MG63 (cell line): ENCODE results near the gene CYTH2. TPM values are rescaled to one million over a fixed set of nuclear protein-coding genes. Genes with fewer than 3 reads are reported as not detected.
A peak's percentile ranks its signal among the peaks of the same experiment; 100 is the strongest.

Experiments
- DNase-seq: peaks from one replicate; pipeline ENCODE4 v3.0.0-alpha.2; 2020
- H3K27me3 ChIP-seq: fragments of 250-450 bp; sonication (Bioruptor Pico); 2 replicates; pipeline ENCODE4 v1.5.1; 2020; ENCODE audit warnings: mild to moderate bottlenecking, moderate library complexity
- H3K36me3 ChIP-seq: fragments of 250-450 bp; sonication (Bioruptor Pico); 2 replicates; pipeline ENCODE4 v1.5.1; 2020; ENCODE audit warnings: mild to moderate bottlenecking, moderate library complexity
- H3K4me3 ChIP-seq: fragments of 250-450 bp; sonication (Bioruptor Pico); 2 replicates; pipeline ENCODE4 v1.5.1; 2020; ENCODE audit warnings: mild to moderate bottlenecking, moderate library complexity
- H3K9me3 ChIP-seq: fragments of 250-450 bp; sonication (Bioruptor Pico); 2 replicates; pipeline ENCODE4 v1.5.1; 2020; ENCODE audit warnings: mild to moderate bottlenecking, moderate library complexity
- total RNA-seq: library from RNA; depleted of rRNA; stranded (reverse); fragments of >200 nt; shearing (Covaris generic); gene quantifications from 2 replicates; pipeline ENCODE4 v1.2.3, GENCODE V29; 2014; ENCODE audit warnings: low replicate concordance

CYTH2 gene
- total RNA-seq, 1 experiment from 2014 or later: 84.7 TPM

- H3K27me3 ChIP-seq: no peaks in the 10 kb centered on the region
- H3K4me3 ChIP-seq: no peak overlapping the region
- H3K36me3 ChIP-seq: peaks cover 74% of the 10 kb centered on the region
- no peak for DNase-seq
- H3K9me3 ChIP-seq: no peaks in the 10 kb centered on the region
Measured at GRCh38 chr19:48448563-48448962, 20.6 kb upstream of the CYTH2 start.

- Histone ChIP-seq H3K27me3 (no peaks in the 10 kb centered on the region), H3K9me3 (no peaks in the 10 kb centered on the region), H3K36me3 (peaks cover 91% of the 10 kb centered on the region), H3K4me3 (no peak overlapping the region)
- no peak for DNase-seq
Measured at GRCh38 chr19:48450441-48450840, 18.7 kb upstream of the CYTH2 start.

GRCh38 chr19:48450863-48451262 is 18.3 kb upstream of the CYTH2 start:
- no peaks in the 10 kb centered on the region for H3K9me3 ChIP-seq
- no peak overlapping the region for H3K4me3 ChIP-seq
- no peaks in the 10 kb centered on the region for H3K27me3 ChIP-seq
- no peak for DNase-seq
- peaks cover 95% of the 10 kb centered on the region for H3K36me3 ChIP-seq

- Histone ChIP-seq H3K36me3 (peaks cover 94% of the 10 kb centered on the region), H3K4me3 (no peak overlapping the region), H3K9me3 (no peaks in the 10 kb centered on the region), H3K27me3 (no peaks in the 10 kb centered on the region)
- no peak for DNase-seq
Measured at GRCh38 chr19:48451624-48452023, 17.5 kb upstream of the CYTH2 start.

- no peak overlapping the region for H3K4me3 ChIP-seq
- H3K9me3 ChIP-seq: no peaks in the 10 kb centered on the region
- DNase-seq: no peak
- peaks cover 95% of the 10 kb centered on the region for H3K36me3 ChIP-seq
- H3K27me3 ChIP-seq: no peaks in the 10 kb centered on the region
Measured at GRCh38 chr19:48452289-48453190, 16.6 kb upstream of the CYTH2 start.

- H3K27me3 ChIP-seq: no peaks in the 10 kb centered on the region
- DNase-seq: no peak
- peaks cover 90% of the 10 kb centered on the region for H3K36me3 ChIP-seq
- no peak overlapping the region for H3K4me3 ChIP-seq
- H3K9me3 ChIP-seq: no peaks in the 10 kb centered on the region
Measured at GRCh38 chr19:48454150-48454730, 14.9 kb upstream of the CYTH2 start.

GRCh38 chr19:48455171-48455907 is 13.8 kb upstream of the CYTH2 start, which contains the start of gene KCNJ14:
Gene KCNJ14 (plus strand): TSS chr19:48455574. CDS start chr19:48461725, 6,151 bp downstream.
- Histone ChIP-seq H3K36me3 (peaks cover 85% of the 10 kb centered on the region), H3K9me3 (no peaks in the 10 kb centered on the region), H3K4me3 (no peak within 1 kb of the TSS), H3K27me3 (no peaks in the 10 kb centered on the region)
- no peak for DNase-seq

- H3K4me3 ChIP-seq: no peak overlapping the region
- DNase-seq: no peak
- H3K36me3 ChIP-seq: peaks cover 84% of the 10 kb centered on the region
- no peaks in the 10 kb centered on the region for H3K9me3 ChIP-seq
- H3K27me3 ChIP-seq: no peaks in the 10 kb centered on the region
Measured at GRCh38 chr19:48455908-48456562, 13.1 kb upstream of the CYTH2 start.

GRCh38 chr19:48456864-48457263 is 12.3 kb upstream of the CYTH2 start:
- Histone ChIP-seq H3K4me3 (no peak overlapping the region), H3K9me3 (no peaks in the 10 kb centered on the region), H3K27me3 (no peaks in the 10 kb centered on the region), H3K36me3 (peaks cover 79% of the 10 kb centered on the region)
- DNase-seq: no peak

GRCh38 chr19:48458016-48458415 is 11.2 kb upstream of the CYTH2 start:
- H3K27me3 ChIP-seq: no peaks in the 10 kb centered on the region
- DNase-seq: no peak

GRCh38 chr19:48461651-48461981 is 7.6 kb upstream of the CYTH2 start:
- no peaks in the 10 kb centered on the region for H3K9me3 ChIP-seq
- H3K36me3 ChIP-seq: peaks cover 43% of the 10 kb centered on the region
- H3K27me3 ChIP-seq: no peaks in the 10 kb centered on the region
- H3K4me3 ChIP-seq: no peak overlapping the region
- no peak for DNase-seq

More at GRCh38 chr19:48458016-48458415, 11.2 kb upstream of the CYTH2 start:
- Histone ChIP-seq H3K4me3 (no peak overlapping the region), H3K36me3 (peaks cover 77% of the 10 kb centered on the region), H3K9me3 (no peaks in the 10 kb centered on the region)

- Histone ChIP-seq H3K36me3 (peaks cover 39% of the 10 kb centered on the region), H3K9me3 (no peaks in the 10 kb centered on the region), H3K27me3 (no peaks in the 10 kb centered on the region), H3K4me3 (no peak overlapping the region)
- DNase-seq: no peak
Measured at GRCh38 chr19:48461982-48462655, 7.0 kb upstream of the CYTH2 start.

- Histone ChIP-seq H3K9me3 (no peaks in the 10 kb centered on the region), H3K36me3 (peaks cover 24% of the 10 kb centered on the region), H3K4me3 (no peak overlapping the region), H3K27me3 (no peaks in the 10 kb centered on the region)
- no peak for DNase-seq
Measured at GRCh38 chr19:48465215-48465614, 4.0 kb upstream of the CYTH2 start.

- no peak overlapping the region for H3K4me3 ChIP-seq
- peaks cover 31% of the 10 kb centered on the region for H3K36me3 ChIP-seq
- peak; percentile 74 for DNase-seq
- H3K9me3 ChIP-seq: no peaks in the 10 kb centered on the region
- no peaks in the 10 kb centered on the region for H3K27me3 ChIP-seq
Measured at GRCh38 chr19:48466561-48467325, 2.4 kb upstream of the CYTH2 start.

GRCh38 chr19:48468772-48469288 is 339 bp upstream of the CYTH2 start:
- H3K4me3 ChIP-seq: peak overlapping the region; percentile 98
- no peaks in the 10 kb centered on the region for H3K27me3 ChIP-seq
- peak; percentile 100 for DNase-seq
- H3K36me3 ChIP-seq: peaks cover 39% of the 10 kb centered on the region
- no peaks in the 10 kb centered on the region for H3K9me3 ChIP-seq
